IMR-90 (cell line): ENCODE measurements around the gene TMEM259. TPM values are rescaled to one million over a fixed set of nuclear protein-coding genes. Genes with fewer than 3 reads are reported as not detected.

ENCODE experiments used
- ATAC-seq: fragments of 200-7000 bp; cut with Tn5 transposase; 2 replicates; pipeline ENCODE4 v1.9.1; 2020; ENCODE audit warnings: low read depth, mild to moderate bottlenecking, moderate library complexity
- BruUV-seq: library from RNA; stranded (reverse); fragments of 400-500 nt; replicated peaks from 2 replicates; lab custom pipeline; 2021; lab: Mats Ljungman, UMichigan
- CTCF ChIA-PET: fragments of 300-600 bp; formaldehyde crosslinking; extraction: SDS; loops from one replicate; lab custom pipeline; 2021; ENCODE audit warnings: antibody characterized with exemption; lab: Yijun Ruan, JAX
- POLR2A ChIA-PET: fragments of 300-600 bp; sonication (Branson Sonifier 250); formaldehyde crosslinking; loops from one replicate; lab custom pipeline; 2022; ENCODE audit warnings: antibody characterized with exemption; ENCODE audit not compliant: unreplicated experiment; lab: Charles Lee
- DNase-seq: peaks from one replicate; pipeline ENCODE4 v3.0.0; 2013
- H2AFZ ChIP-seq: replicated peaks from 2 replicates; pipeline ENCODE3; 2013; ENCODE audit warnings: low read length, mild to moderate bottlenecking; ENCODE audit not compliant: poor library complexity
- H2AK5ac ChIP-seq: 2 replicates; pipeline ENCODE4 v1.6.1; 2013; ENCODE audit warnings: low read depth, low read length, inconsistent platforms
- H2AK9ac ChIP-seq: replicated peaks from 2 replicates; pipeline ENCODE3; 2013; ENCODE audit warnings: mild to moderate bottlenecking, low read depth, low read length, moderate library complexity; ENCODE audit not compliant: poor library complexity
- H2BK120ac ChIP-seq: 2 replicates; pipeline ENCODE4 v1.6.1; 2013; ENCODE audit warnings: low read depth, low read length, inconsistent platforms
- H2BK15ac ChIP-seq: 3 replicates; pipeline ENCODE4 v1.6.1; 2013; ENCODE audit warnings: low read depth, low read length, inconsistent platforms
- H2BK20ac ChIP-seq: 2 replicates; pipeline ENCODE4 v1.6.1; 2013; ENCODE audit warnings: low read depth, mild to moderate bottlenecking, inconsistent platforms, low read length, moderate library complexity
- H2BK5ac ChIP-seq: 2 replicates; pipeline ENCODE4 v1.6.1; 2013; ENCODE audit warnings: mild to moderate bottlenecking, low read depth, low read length, inconsistent platforms; ENCODE audit not compliant: poor library complexity, severe bottlenecking
- H3K14ac ChIP-seq: replicated peaks from 2 replicates; pipeline ENCODE4 v1.6.1; 2013; ENCODE audit warnings: low read depth, low read length, inconsistent platforms
- H3K18ac ChIP-seq: 2 replicates; pipeline ENCODE4 v1.6.1; 2013; ENCODE audit warnings: low read depth, low read length, control low read depth
- H3K23ac ChIP-seq: 2 replicates; pipeline ENCODE4 v1.6.1; 2013; ENCODE audit warnings: low read depth, low read length, inconsistent platforms
- H3K27ac ChIP-seq: 2 replicates; pipeline ENCODE4 v1.5.1; 2013; ENCODE audit warnings: mild to moderate bottlenecking, control low read depth, low read length; ENCODE audit not compliant: insufficient read depth
- H3K27me3 ChIP-seq: 2 replicates; pipeline ENCODE4 v1.6.1; 2013; ENCODE audit warnings: low read length; ENCODE audit not compliant: control insufficient read depth, insufficient read depth
- H3K36me3 ChIP-seq: 2 replicates; pipeline ENCODE4 v1.6.1; 2013; ENCODE audit warnings: low read length, mixed read lengths; ENCODE audit not compliant: control insufficient read depth, insufficient read depth
- H3K4ac ChIP-seq: 2 replicates; pipeline ENCODE4 v1.6.1; 2013; ENCODE audit warnings: low read depth, low read length, inconsistent platforms
- H3K4me1 ChIP-seq: 2 replicates; pipeline ENCODE4 v1.6.1; 2013; ENCODE audit warnings: low read length, mixed read lengths; ENCODE audit not compliant: control insufficient read depth, insufficient read depth
- H3K4me2 ChIP-seq: 2 replicates; pipeline ENCODE4 v1.6.1; 2013; ENCODE audit warnings: low read depth, mild to moderate bottlenecking, control low read depth, low read length, moderate library complexity
- H3K4me3 ChIP-seq: 2 replicates; pipeline ENCODE4 v1.5.1; 2013; ENCODE audit warnings: low read depth, mild to moderate bottlenecking, control low read depth, low read length, moderate library complexity; ENCODE audit not compliant: insufficient read depth
- H3K56ac ChIP-seq: 2 replicates; pipeline ENCODE4 v1.6.1; 2013; ENCODE audit warnings: low read length, inconsistent platforms; ENCODE audit not compliant: insufficient read depth; ENCODE audit errors: extremely low read depth
- H3K79me1 ChIP-seq, 2 experiments: 2 replicates each; pipeline ENCODE4 v1.6.1; 2013; ENCODE audit warnings: low read length in 2 of 2, inconsistent platforms in 1 of 2, low read depth in 1 of 2
- H3K9ac ChIP-seq: 2 replicates; pipeline ENCODE4 v1.6.1; 2013; ENCODE audit warnings: low read depth, low read length, control low read depth
- H3K9me1 ChIP-seq: 2 replicates; pipeline ENCODE4 v1.6.1; 2013; ENCODE audit warnings: low read length, inconsistent platforms; ENCODE audit not compliant: insufficient read depth
- H3K9me3 ChIP-seq: 2 replicates; pipeline ENCODE4 v1.6.1; 2013; ENCODE audit warnings: low read length; ENCODE audit not compliant: control insufficient read depth, insufficient read depth
- H4K20me1 ChIP-seq: 2 replicates; pipeline ENCODE4 v1.6.1; 2013; ENCODE audit warnings: low read length, inconsistent platforms; ENCODE audit not compliant: insufficient read depth
- H4K5ac ChIP-seq: 2 replicates; pipeline ENCODE4 v1.6.1; 2013; ENCODE audit warnings: mild to moderate bottlenecking, low read depth, low read length, control low read depth
- H4K8ac ChIP-seq, 2 experiments: 2 replicates each; pipeline ENCODE4 v1.6.1; 2013; ENCODE audit warnings: low read depth in 2 of 2, low read length in 2 of 2, control low read depth in 1 of 2, inconsistent platforms in 1 of 2
- H4K91ac ChIP-seq: 2 replicates; pipeline ENCODE4 v1.6.1; 2013; ENCODE audit warnings: low read depth, low read length, inconsistent platforms; ENCODE audit not compliant: insufficient read depth
- CEBPB ChIP-seq: IDR thresholded peaks from 2 replicates; pipeline ENCODE4 v1.6.1; 2012; ENCODE audit warnings: low read depth, low read length, improper control_type of control experiment
- MAZ ChIP-seq: IDR thresholded peaks from 2 replicates; pipeline ENCODE4 v1.6.1; 2012; ENCODE audit warnings: low read depth, mild to moderate bottlenecking, low read length, improper control_type of control experiment, moderate library complexity, borderline replicate concordance
- MXI1 ChIP-seq: IDR thresholded peaks from 2 replicates; pipeline ENCODE4 v1.6.1; 2012; ENCODE audit warnings: low read depth, mild to moderate bottlenecking, low read length, moderate library complexity, borderline replicate concordance
- NFE2L2 ChIP-seq: fragments of 150-350 bp; IDR thresholded peaks from 2 replicates; pipeline ENCODE4 v1.6.1; 2016; ENCODE audit warnings: low read depth, mild to moderate bottlenecking, low read length
- RCOR1 ChIP-seq: IDR thresholded peaks from 2 replicates; pipeline ENCODE4 v1.6.1; 2012; ENCODE audit warnings: mild to moderate bottlenecking, low read length, improper control_type of control experiment; ENCODE audit not compliant: insufficient replicate concordance
- SMC3 ChIP-seq: fragments of 150-350 bp; IDR thresholded peaks from 2 replicates; pipeline ENCODE4 v1.6.1; 2016; ENCODE audit warnings: low read depth, mild to moderate bottlenecking, antibody characterized with exemption, low read length, moderate library complexity
- USF2 ChIP-seq: fragments of 150-350 bp; IDR thresholded peaks from 2 replicates; pipeline ENCODE4 v1.6.1; 2017; ENCODE audit warnings: mild to moderate bottlenecking, antibody characterized with exemption, low read length, low read depth
- WGBS, 2 experiments: methylation state at CpG; one replicate each; pipeline versions ENCODE4 v1.1.5 to v1.1.7; 2013; ENCODE audit warnings: missing lambda C conversion rate in 2 of 2; ENCODE audit not compliant: insufficient read length in 1 of 2; ENCODE audit errors: extremely low coverage in 2 of 2; 5-methylcytosine and 5-hydroxymethylcytosine counted together
- dilution Hi-C: fragments of 300-500 bp; cut with HindIII; formaldehyde crosslinking; loops from one replicate; pipeline ENCODE4 v1.14.3; 2018; ENCODE audit warnings: low sequenced_read_pairs; ENCODE audit not compliant: unreplicated experiment
- in situ Hi-C: fragments of 300-500 bp; cut with MboI; formaldehyde crosslinking; loops from 3 replicates; pipeline ENCODE4 v1.14.3; 2019; ENCODE audit warnings: low sequenced_read_pairs, inconsistent platforms, mixed read lengths
- intact Hi-C: fragments of 100-400 bp; cut with micrococcal nuclease; formaldehyde crosslinking; loops from 2 replicates; pipeline ENCODE4 v1.10.0; 2022
- polyA plus RNA-seq, 3 experiments: library from polyadenylated mRNA; depleted of rRNA; stranded (reverse); fragments of >200 nt; gene quantifications; 2 replicates each; pipeline ENCODE4 v1.2.3, GENCODE V29; 2012; ENCODE audit warnings: low replicate concordance in 1 of 3
- total RNA-seq: library from RNA; depleted of rRNA; stranded (reverse); fragments of >200 nt; gene quantifications from 2 replicates; pipeline ENCODE4 v1.2.3, GENCODE V29; 2012
- TF ChIP-seq, protein P1 (sequence below): fragments of 150-350 bp; IDR thresholded peaks from 2 replicates; pipeline ENCODE4 v1.6.1; 2016; ENCODE audit warnings: low read depth, mild to moderate bottlenecking, low read length, moderate library complexity, borderline replicate concordance
- TF ChIP-seq, protein P2 (sequence below): conservative IDR thresholded peaks from 2 replicates; pipeline ENCODE4 v1.5.1; 2012; ENCODE audit warnings: mild to moderate bottlenecking, low read depth, low read length, improper control_type of control experiment

Gene TMEM259
- total and polyA plus RNA-seq, 2 of the 4 experiments (the other 2 are of a cell fraction), result 22.6 to 153 TPM

GRCh38 chr19:1046117-1046626 is 25.2 kb upstream of the TMEM259 start:
- H3K4me3 ChIP-seq, result no peak overlapping the region
- H3K9me1 ChIP-seq, result no peaks in the 10 kb centered on the region
- no peak overlapping the region for H2BK120ac ChIP-seq
- H2AK5ac ChIP-seq, result no peak overlapping the region
- CTCF ChIA-PET, result no interaction called here
- DNase-seq (no peak), ATAC-seq (no peak)
- H3K27me3 ChIP-seq, result no peaks in the 10 kb centered on the region
- no peak overlapping the region for H3K14ac ChIP-seq
- intact Hi-C loops, result no loop called here
- dilution Hi-C loops, result no loop called here
- BruUV-seq, result no TSS peak
- H2BK15ac ChIP-seq, result no peak overlapping the region
- H2AFZ ChIP-seq, result no peak overlapping the region
- H3K9ac ChIP-seq, result no peak overlapping the region
- no peaks in the 10 kb centered on the region; the same call in 1 of the 2 replicates for H4K20me1 ChIP-seq
- POLR2A ChIA-PET, result no interaction called here
- peaks cover 2% of the 10 kb centered on the region; the same call in 1 of the 2 replicates for H3K4me1 ChIP-seq
- TF ChIP-seq RCOR1 (no peak), MXI1 (no peak), CEBPB (no peak), NFE2L2 (no peak), USF2 (no peak), SMC3 (no peak), MAZ (no peak)
- TF ChIP-seq, protein P1, sequence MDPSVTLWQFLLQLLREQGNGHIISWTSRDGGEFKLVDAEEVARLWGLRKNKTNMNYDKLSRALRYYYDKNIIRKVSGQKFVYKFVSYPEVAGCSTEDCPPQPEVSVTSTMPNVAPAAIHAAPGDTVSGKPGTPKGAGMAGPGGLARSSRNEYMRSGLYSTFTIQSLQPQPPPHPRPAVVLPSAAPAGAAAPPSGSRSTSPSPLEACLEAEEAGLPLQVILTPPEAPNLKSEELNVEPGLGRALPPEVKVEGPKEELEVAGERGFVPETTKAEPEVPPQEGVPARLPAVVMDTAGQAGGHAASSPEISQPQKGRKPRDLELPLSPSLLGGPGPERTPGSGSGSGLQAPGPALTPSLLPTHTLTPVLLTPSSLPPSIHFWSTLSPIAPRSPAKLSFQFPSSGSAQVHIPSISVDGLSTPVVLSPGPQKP, result no peak
- TF ChIP-seq, protein P2, sequence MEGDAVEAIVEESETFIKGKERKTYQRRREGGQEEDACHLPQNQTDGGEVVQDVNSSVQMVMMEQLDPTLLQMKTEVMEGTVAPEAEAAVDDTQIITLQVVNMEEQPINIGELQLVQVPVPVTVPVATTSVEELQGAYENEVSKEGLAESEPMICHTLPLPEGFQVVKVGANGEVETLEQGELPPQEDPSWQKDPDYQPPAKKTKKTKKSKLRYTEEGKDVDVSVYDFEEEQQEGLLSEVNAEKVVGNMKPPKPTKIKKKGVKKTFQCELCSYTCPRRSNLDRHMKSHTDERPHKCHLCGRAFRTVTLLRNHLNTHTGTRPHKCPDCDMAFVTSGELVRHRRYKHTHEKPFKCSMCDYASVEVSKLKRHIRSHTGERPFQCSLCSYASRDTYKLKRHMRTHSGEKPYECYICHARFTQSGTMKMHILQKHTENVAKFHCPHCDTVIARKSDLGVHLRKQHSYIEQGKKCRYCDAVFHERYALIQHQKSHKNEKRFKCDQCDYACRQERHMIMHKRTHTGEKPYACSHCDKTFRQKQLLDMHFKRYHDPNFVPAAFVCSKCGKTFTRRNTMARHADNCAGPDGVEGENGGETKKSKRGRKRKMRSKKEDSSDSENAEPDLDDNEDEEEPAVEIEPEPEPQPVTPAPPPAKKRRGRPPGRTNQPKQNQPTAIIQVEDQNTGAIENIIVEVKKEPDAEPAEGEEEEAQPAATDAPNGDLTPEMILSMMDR, result no peak
- H3K4me2 ChIP-seq, result no peak overlapping the region
- no peak overlapping the region for H3K23ac ChIP-seq
- no peaks in the 10 kb centered on the region for H3K36me3 ChIP-seq
- no peak overlapping the region for H2BK5ac ChIP-seq
- H4K8ac ChIP-seq, result no peak overlapping the region
- H2BK20ac ChIP-seq, result no peak overlapping the region
- no peaks in the 10 kb centered on the region for H3K79me1 ChIP-seq
- no peak overlapping the region for H4K5ac ChIP-seq
- H4K91ac ChIP-seq, result no peak overlapping the region
- no peak overlapping the region for H3K56ac ChIP-seq
- 91% methylated on average over 20 of the region's 33 CpGs; no CpG with 5 or more reads in 1 of the 2 experiments for WGBS, 2 experiments
- H3K27ac ChIP-seq, result no peak overlapping the region
- H3K4ac ChIP-seq, result no peak overlapping the region
- H2AK9ac ChIP-seq, result no peak overlapping the region
- in situ Hi-C loops, result no loop called here
- H3K9me3 ChIP-seq, result peaks cover 2% of the 10 kb centered on the region; the same call in 1 of the 2 replicates
- no peak overlapping the region for H3K18ac ChIP-seq
